Keratinocyte (primary cell): Measurements from ENCODE around the gene TMEM135. TPM values are rescaled to one million over a fixed set of nuclear protein-coding genes. Genes with fewer than 3 reads are reported as not detected.

Source experiments
- DNase-seq: peaks from one replicate; pipeline ENCODE4 v3.0.0-alpha.2; 2011; ENCODE audit warnings: low read depth, missing footprints, low spot score
- FAIRE-seq: peaks from 2 replicates; lab custom pipeline; 2011; peaks lifted over from hg19 to GRCh38; lab: Jason Lieb, UNC
- H2AFZ ChIP-seq: 2 replicates; pipeline ENCODE4 v1.6.0; 2012; ENCODE audit warnings: low read length, control low read depth, inconsistent platforms; ENCODE audit not compliant: control insufficient read depth
- H3K27ac ChIP-seq: 2 replicates; pipeline ENCODE4 v1.5.1; 2011; ENCODE audit warnings: low read length; ENCODE audit not compliant: control insufficient read depth, insufficient read depth
- H3K27me3 ChIP-seq: 3 replicates; pipeline ENCODE4 v1.6.0; 2011; ENCODE audit warnings: low read length; ENCODE audit not compliant: control insufficient read depth, insufficient read depth; ENCODE audit errors: extremely low read depth
- H3K36me3 ChIP-seq, 2 experiments: 2 replicates in 1 of 2; 3 replicates in 1 of 2; pipeline ENCODE4 v1.5.1; 2011; ENCODE audit warnings: low read length in 2 of 2, mild to moderate bottlenecking in 1 of 2; ENCODE audit not compliant: control insufficient read depth in 2 of 2, insufficient read depth in 2 of 2; ENCODE audit errors: extremely low read depth in 1 of 2
- H3K4me1 ChIP-seq: 3 replicates; pipeline ENCODE4 v1.5.1; 2011; ENCODE audit warnings: low read length; ENCODE audit not compliant: control insufficient read depth, insufficient read depth; ENCODE audit errors: extremely low read depth
- H3K4me2 ChIP-seq: 3 replicates; pipeline ENCODE4 v1.6.0; 2011; ENCODE audit warnings: low read depth, low read length; ENCODE audit not compliant: control insufficient read depth, insufficient read depth; ENCODE audit errors: extremely low read depth
- H3K4me3 ChIP-seq, 3 experiments: fragments of 200-600 bp in 1 of 3; sonication (generic) in 1 of 3; 2 replicates in 2 of 3; 3 replicates in 1 of 3; pipeline ENCODE4 v1.5.1; 2011 to 2016; ENCODE audit warnings: low read length in 3 of 3, mild to moderate bottlenecking in 3 of 3, control low read depth in 2 of 3, inconsistent platforms in 1 of 3, low read depth in 1 of 3, mixed read lengths in 1 of 3, mixed run types in 1 of 3, moderate library complexity in 1 of 3; ENCODE audit not compliant: control insufficient read depth in 2 of 3, insufficient read depth in 2 of 3; ENCODE audit errors: extremely low read depth in 1 of 3
- H3K79me2 ChIP-seq: 2 replicates; pipeline ENCODE4 v1.6.0; 2012; ENCODE audit warnings: low read length; ENCODE audit not compliant: control insufficient read depth, insufficient read depth
- H3K9ac ChIP-seq: 3 replicates; pipeline ENCODE4 v1.6.0; 2011; ENCODE audit warnings: low read length; ENCODE audit not compliant: control insufficient read depth, insufficient read depth; ENCODE audit errors: extremely low read depth
- H3K9me1 ChIP-seq: 3 replicates; pipeline ENCODE4 v1.6.0; 2011; ENCODE audit warnings: low read length; ENCODE audit not compliant: control insufficient read depth, insufficient read depth; ENCODE audit errors: extremely low read depth
- H3K9me3 ChIP-seq: 2 replicates; pipeline ENCODE4 v1.5.1; 2012; ENCODE audit warnings: low read depth, low read length; ENCODE audit not compliant: control insufficient read depth
- H4K20me1 ChIP-seq: 3 replicates; pipeline ENCODE4 v1.6.0; 2011; ENCODE audit warnings: low read length; ENCODE audit not compliant: control insufficient read depth, insufficient read depth; ENCODE audit errors: extremely low read depth
- CTCF ChIP-seq, 3 experiments: IDR thresholded peaks in 1 of 3; conservative IDR thresholded peaks in 1 of 3; optimal IDR thresholded peaks in 1 of 3; 2 replicates in 2 of 3; 3 replicates in 1 of 3; pipeline versions ENCODE3 to v1.5.1; 2011; ENCODE audit warnings: low read length in 3 of 3, mild to moderate bottlenecking in 3 of 3, moderate library complexity in 2 of 3, control low read depth in 1 of 3, inconsistent platforms in 1 of 3; ENCODE audit not compliant: insufficient read depth in 2 of 3; ENCODE audit errors: extremely low read depth in 1 of 3
- EZH2 ChIP-seq: IDR thresholded peaks from one replicate; pipeline ENCODE4 v1.6.1; 2012; ENCODE audit warnings: inconsistent platforms, mild to moderate bottlenecking, low read length, moderate library complexity
- dilution Hi-C: fragments of 300-500 bp; cut with MboI; formaldehyde crosslinking; loops from one replicate; pipeline ENCODE4 v1.7.0; 2020; ENCODE audit warnings: low sequenced_read_pairs; ENCODE audit not compliant: extremely low pct_ligation_motif_present
- polyA plus RNA-seq, 5 experiments: library from polyadenylated mRNA; depleted of rRNA in 3 of 5; stranded (reverse) in 3 of 5; stranded (forward) in 1 of 5; unstranded in 1 of 5; fragments of >200 nt; gene quantifications; 1 replicate in 1 of 5; 2 replicates in 3 of 5; 3 replicates in 1 of 5; pipeline versions ENCODE4 v1.2.1 to v1.2.3, GENCODE V29; 2011 to 2012; ENCODE audit warnings: missing spikeins in 2 of 5, low read depth in 1 of 5, low replicate concordance in 1 of 5

The TMEM135 gene
- polyA plus RNA-seq, 1 donor (not counting 4 experiments of a cell fraction or from before 2014, with no cell fraction given) = 15.0 TPM

GRCh38 chr11:87141322-87141721 is 103.6 kb downstream of the TMEM135 start:
- no peak for DNase-seq
- no peak overlapping the region for H3K4me3 ChIP-seq
- H3K36me3 ChIP-seq = no peaks in the 10 kb centered on the region
- no peak overlapping the region for H3K9ac ChIP-seq
- no peaks in the 10 kb centered on the region for H3K79me2 ChIP-seq
- H3K27me3 ChIP-seq = no peaks in the 10 kb centered on the region
- H4K20me1 ChIP-seq = no peaks in the 10 kb centered on the region
- no peak for FAIRE-seq
- no peak overlapping the region for H2AFZ ChIP-seq
- TF ChIP-seq EZH2 = no peak
- TF ChIP-seq CTCF (optimal IDR thresholded peaks at IDR 0.05 in 1 of 3, IDR thresholded peaks at IDR 0.05 in 1 of 3, conservative IDR thresholded peaks at IDR 0.05 in 1 of 3; ENCODE audit: extremely low read depth in 1 of 3, insufficient read depth in 2 of 3, low read length in 3 of 3) = no peak
- H3K4me1 ChIP-seq = no peaks in the 10 kb centered on the region
- no peak overlapping the region for H3K4me2 ChIP-seq
- no peak overlapping the region for H3K27ac ChIP-seq
- dilution Hi-C loops = no loop called here
- H3K9me1 ChIP-seq = no peaks in the 10 kb centered on the region
- H3K9me3 ChIP-seq = no peaks in the 10 kb centered on the region

- Histone ChIP-seq H3K9ac (no peak overlapping the region), H3K9me1 (no peaks in the 10 kb centered on the region), H3K79me2 (no peaks in the 10 kb centered on the region), H3K4me1 (no peaks in the 10 kb centered on the region), H2AFZ (no peak overlapping the region), H3K36me3 (no peaks in the 10 kb centered on the region), H3K27me3 (no peaks in the 10 kb centered on the region), H3K9me3 (no peaks in the 10 kb centered on the region), H3K27ac (no peak overlapping the region), H4K20me1 (no peaks in the 10 kb centered on the region), H3K4me2 (no peak overlapping the region), H3K4me3 (no peak overlapping the region)
- no peak for TF ChIP-seq CTCF (optimal IDR thresholded peaks at IDR 0.05 in 1 of 3, IDR thresholded peaks at IDR 0.05 in 1 of 3, conservative IDR thresholded peaks at IDR 0.05 in 1 of 3; ENCODE audit: extremely low read depth in 1 of 3, insufficient read depth in 2 of 3, low read length in 3 of 3)
- no peak for TF ChIP-seq EZH2
- DNase-seq (no peak), FAIRE-seq (no peak)
- dilution Hi-C loops = no loop called here
Measured at GRCh38 chr11:87141980-87142514, 104.3 kb downstream of the TMEM135 start.
